Endodermal cell (in vitro differentiated cells): Measurements from ENCODE around the gene GBF1. TPM values are rescaled to one million over a fixed set of nuclear protein-coding genes. Genes with fewer than 3 reads are reported as not detected.
A peak's percentile ranks its signal among the peaks of the same experiment; 100 is the strongest.

Source experiments
- DNase-seq: peaks from one replicate; pipeline ENCODE4 v3.0.0-alpha.2; 2017
- H3K27ac ChIP-seq: 2 replicates; pipeline ENCODE4 v1.5.1; 2013; ENCODE audit warnings: mild to moderate bottlenecking, low read depth, low read length, moderate library complexity
- H3K27me3 ChIP-seq: 2 replicates; pipeline ENCODE4 v1.6.1; 2013; ENCODE audit warnings: mild to moderate bottlenecking, low read length, moderate library complexity; ENCODE audit not compliant: insufficient read depth, control insufficient read depth, poor library complexity, severe bottlenecking
- H3K36me3 ChIP-seq: 2 replicates; pipeline ENCODE4 v1.7.0; 2013; ENCODE audit warnings: mild to moderate bottlenecking, low read length, moderate library complexity; ENCODE audit not compliant: control insufficient read depth, insufficient read depth
- H3K4me1 ChIP-seq: one replicate; pipeline ENCODE4 v1.7.0; 2013; ENCODE audit warnings: low read length; ENCODE audit not compliant: control insufficient read depth, insufficient read depth
- H3K4me3 ChIP-seq: 2 replicates; pipeline ENCODE4 v1.5.1; 2013; ENCODE audit warnings: mild to moderate bottlenecking, low read length, moderate library complexity
- H3K9ac ChIP-seq: 2 replicates; pipeline ENCODE4 v1.6.1; 2013; ENCODE audit warnings: mild to moderate bottlenecking, low read length, moderate library complexity; ENCODE audit not compliant: poor library complexity, severe bottlenecking; ENCODE audit errors: extremely low read depth
- H3K9me3 ChIP-seq: 2 replicates; pipeline ENCODE4 v1.6.1; 2013; ENCODE audit warnings: mild to moderate bottlenecking, low read length, moderate library complexity; ENCODE audit not compliant: control insufficient read depth
- H3K27ac Mint-ChIP-seq: 2 replicates; pipeline ENCODE4 v1.8.0; 2020; ENCODE audit warnings: mixed read lengths
- H3K27me3 Mint-ChIP-seq: 2 replicates; pipeline ENCODE4 v1.8.0; 2021; ENCODE audit warnings: mild to moderate bottlenecking, mixed read lengths; ENCODE audit not compliant: insufficient read depth
- H3K36me3 Mint-ChIP-seq: 2 replicates; pipeline ENCODE4 v1.8.0; 2020; ENCODE audit warnings: low read depth, mixed read lengths
- H3K4me1 Mint-ChIP-seq: 2 replicates; pipeline ENCODE4 v1.8.0; 2020; ENCODE audit warnings: mixed read lengths
- H3K4me3 Mint-ChIP-seq: 2 replicates; pipeline ENCODE4 v1.8.0; 2020; ENCODE audit warnings: mild to moderate bottlenecking, moderate library complexity, mixed read lengths
- H3K9me3 Mint-ChIP-seq: 2 replicates; pipeline ENCODE4 v1.8.0; 2020; ENCODE audit warnings: mild to moderate bottlenecking, mixed read lengths
- WGBS, 2 experiments: methylation state at CpG; one replicate each; pipeline versions ENCODE4 v1.1.5 to v1.1.7; 2013; ENCODE audit warnings: missing lambda C conversion rate in 2 of 2, mixed read lengths in 1 of 2; ENCODE audit not compliant: insufficient coverage in 1 of 2, insufficient read length in 1 of 2; 5-methylcytosine and 5-hydroxymethylcytosine counted together
- total RNA-seq, 2 donors: library from RNA; stranded (reverse); fragmentation: NEBNext Ultra II Directional in 1 of 2; extraction: Animal tissue kit (Norgen Biotek cat#: 25700) in 1 of 2; gene quantifications; 2 replicates in 1 of 2; 3 replicates in 1 of 2; pipeline ENCODE4 v1.2.1, GENCODE V29; 2021
- TF ChIP-seq, protein P1 (sequence below): fragments of 200-600 bp; sonication (generic); conservative IDR thresholded peaks from 2 replicates; pipeline ENCODE4 v1.5.0; 2021; ENCODE audit warnings: antibody characterized with exemption, mild to moderate bottlenecking

The GBF1 gene
- total RNA-seq, 2 donors from 2014 or later: 31.1 to 31.4 TPM

DNA sequence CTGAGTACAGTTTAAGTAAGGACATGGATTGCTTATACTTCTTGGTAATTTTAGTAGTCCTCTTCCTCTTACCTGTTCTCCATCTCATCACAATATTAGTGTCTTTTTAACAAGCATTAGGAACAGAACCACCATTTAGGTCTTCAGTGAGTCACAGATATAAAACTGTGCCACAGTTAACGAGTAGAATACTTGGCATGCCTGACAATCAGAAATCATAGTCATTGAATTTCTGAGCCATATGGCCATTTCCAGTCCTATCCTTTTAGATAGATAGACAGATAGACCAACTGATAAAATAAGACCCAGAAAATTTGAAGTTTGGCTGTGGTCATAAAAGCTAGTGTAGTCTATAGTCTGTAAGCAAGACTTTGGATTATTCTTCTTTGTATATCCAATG is 71.1 kb downstream of the GBF1 start:
- Mint-ChIP-seq H3K9me3 (no peaks in the 10 kb centered on the region), H3K27ac (no peak overlapping the region), H3K4me1 (peaks cover 3% of the 10 kb centered on the region), H3K36me3 (peaks cover 3% of the 10 kb centered on the region), H3K4me3 (no peak overlapping the region), H3K27me3 (no peaks in the 10 kb centered on the region)
- Histone ChIP-seq H3K36me3 (peaks cover 9% of the 10 kb centered on the region), H3K4me3 (no peak overlapping the region), H3K9me3 (no peaks in the 10 kb centered on the region), H3K4me1 (no peaks in the 10 kb centered on the region), H3K9ac (no peak overlapping the region), H3K27ac (no peak overlapping the region), H3K27me3 (no peaks in the 10 kb centered on the region)
- DNase-seq: no peak
- TF ChIP-seq, protein P1, sequence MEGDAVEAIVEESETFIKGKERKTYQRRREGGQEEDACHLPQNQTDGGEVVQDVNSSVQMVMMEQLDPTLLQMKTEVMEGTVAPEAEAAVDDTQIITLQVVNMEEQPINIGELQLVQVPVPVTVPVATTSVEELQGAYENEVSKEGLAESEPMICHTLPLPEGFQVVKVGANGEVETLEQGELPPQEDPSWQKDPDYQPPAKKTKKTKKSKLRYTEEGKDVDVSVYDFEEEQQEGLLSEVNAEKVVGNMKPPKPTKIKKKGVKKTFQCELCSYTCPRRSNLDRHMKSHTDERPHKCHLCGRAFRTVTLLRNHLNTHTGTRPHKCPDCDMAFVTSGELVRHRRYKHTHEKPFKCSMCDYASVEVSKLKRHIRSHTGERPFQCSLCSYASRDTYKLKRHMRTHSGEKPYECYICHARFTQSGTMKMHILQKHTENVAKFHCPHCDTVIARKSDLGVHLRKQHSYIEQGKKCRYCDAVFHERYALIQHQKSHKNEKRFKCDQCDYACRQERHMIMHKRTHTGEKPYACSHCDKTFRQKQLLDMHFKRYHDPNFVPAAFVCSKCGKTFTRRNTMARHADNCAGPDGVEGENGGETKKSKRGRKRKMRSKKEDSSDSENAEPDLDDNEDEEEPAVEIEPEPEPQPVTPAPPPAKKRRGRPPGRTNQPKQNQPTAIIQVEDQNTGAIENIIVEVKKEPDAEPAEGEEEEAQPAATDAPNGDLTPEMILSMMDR: no peak
- WGBS, 2 experiments: 97 to 100% methylated on average over 1 of the region's 1 CpG

DNA sequence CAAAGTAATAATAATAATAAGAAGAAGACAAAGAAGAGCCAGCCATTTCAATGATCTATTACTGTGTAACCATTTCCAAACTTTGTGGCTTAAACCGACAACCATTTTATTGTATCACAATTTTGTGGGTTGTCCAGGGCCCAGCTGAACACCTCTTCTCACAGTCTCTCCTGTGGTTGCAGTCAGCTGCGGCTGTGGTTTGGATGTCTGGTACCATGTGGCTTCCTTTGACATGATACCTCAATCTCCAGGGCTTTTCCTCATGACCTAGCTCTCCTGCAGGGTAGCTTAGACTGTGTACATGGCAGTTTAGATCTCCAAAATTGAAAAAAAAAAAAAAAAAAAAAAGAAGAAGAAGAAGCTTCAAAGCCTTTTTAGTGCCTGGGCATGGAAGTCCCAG is 77.6 kb downstream of the GBF1 start:
- Histone ChIP-seq H3K4me3 (no peak overlapping the region), H3K9me3 (no peaks in the 10 kb centered on the region), H3K27ac (no peak overlapping the region), H3K4me1 (no peaks in the 10 kb centered on the region), H3K27me3 (no peaks in the 10 kb centered on the region), H3K9ac (no peak overlapping the region), H3K36me3 (no peaks in the 10 kb centered on the region)
- Mint-ChIP-seq H3K27me3 (no peaks in the 10 kb centered on the region), H3K4me3 (no peak overlapping the region), H3K36me3 (peaks cover 3% of the 10 kb centered on the region), H3K4me1 (peaks cover 6% of the 10 kb centered on the region), H3K9me3 (no peaks in the 10 kb centered on the region), H3K27ac (no peak overlapping the region)
- TF ChIP-seq, protein P1: no peak
- 96 to 100% methylated on average over 1 to 2 of the region's 2 CpGs for WGBS, 2 experiments
- DNase-seq: no peak

DNA sequence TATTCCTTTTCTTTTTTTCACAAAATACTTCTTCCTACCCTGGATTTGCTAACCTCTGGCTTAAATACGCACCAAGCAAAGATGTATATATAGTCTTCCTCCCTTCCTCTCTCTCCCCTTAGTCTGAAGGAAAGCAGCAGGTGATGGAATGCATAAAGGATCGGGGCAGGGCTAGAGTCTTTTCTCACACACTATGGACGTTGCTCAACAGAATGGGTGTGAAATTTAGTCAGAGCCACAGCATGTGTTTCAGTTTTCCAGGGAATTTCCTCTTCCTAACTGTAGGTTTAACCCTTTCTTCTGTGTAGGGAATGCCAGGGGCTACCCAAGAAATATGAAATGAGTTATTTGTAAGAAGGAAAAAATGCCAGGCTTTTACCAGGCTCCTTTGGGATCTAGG is 78.7 kb downstream of the GBF1 start:
- peaks cover 6% of the 10 kb centered on the region for H3K4me1 Mint-ChIP-seq
- Histone ChIP-seq H3K4me1 (no peaks in the 10 kb centered on the region), H3K9ac (no peak overlapping the region), H3K27ac (no peak overlapping the region), H3K27me3 (no peaks in the 10 kb centered on the region), H3K9me3 (no peaks in the 10 kb centered on the region), H3K4me3 (no peak overlapping the region), H3K36me3 (peaks cover 3% of the 10 kb centered on the region)
- no peaks in the 10 kb centered on the region for H3K9me3 Mint-ChIP-seq
- no peaks in the 10 kb centered on the region for H3K27me3 Mint-ChIP-seq
- H3K36me3 Mint-ChIP-seq: peaks cover 3% of the 10 kb centered on the region
- H3K4me3 Mint-ChIP-seq: no peak overlapping the region
- no peak overlapping the region for H3K27ac Mint-ChIP-seq
- TF ChIP-seq, protein P1: no peak
- WGBS, 2 experiments: 0 to 51% methylated on average over 1 to 3 of the region's 3 CpGs
- peak; percentile 57 for DNase-seq
